ENCODE measurements around the gene CTRB1.
"Not testable (repeated sequence)": the region's sequence is repeated elsewhere in the genome, so short reads cannot be mapped to it uniquely, and the experiment has no call there.

CTRB1 gene

DNA sequence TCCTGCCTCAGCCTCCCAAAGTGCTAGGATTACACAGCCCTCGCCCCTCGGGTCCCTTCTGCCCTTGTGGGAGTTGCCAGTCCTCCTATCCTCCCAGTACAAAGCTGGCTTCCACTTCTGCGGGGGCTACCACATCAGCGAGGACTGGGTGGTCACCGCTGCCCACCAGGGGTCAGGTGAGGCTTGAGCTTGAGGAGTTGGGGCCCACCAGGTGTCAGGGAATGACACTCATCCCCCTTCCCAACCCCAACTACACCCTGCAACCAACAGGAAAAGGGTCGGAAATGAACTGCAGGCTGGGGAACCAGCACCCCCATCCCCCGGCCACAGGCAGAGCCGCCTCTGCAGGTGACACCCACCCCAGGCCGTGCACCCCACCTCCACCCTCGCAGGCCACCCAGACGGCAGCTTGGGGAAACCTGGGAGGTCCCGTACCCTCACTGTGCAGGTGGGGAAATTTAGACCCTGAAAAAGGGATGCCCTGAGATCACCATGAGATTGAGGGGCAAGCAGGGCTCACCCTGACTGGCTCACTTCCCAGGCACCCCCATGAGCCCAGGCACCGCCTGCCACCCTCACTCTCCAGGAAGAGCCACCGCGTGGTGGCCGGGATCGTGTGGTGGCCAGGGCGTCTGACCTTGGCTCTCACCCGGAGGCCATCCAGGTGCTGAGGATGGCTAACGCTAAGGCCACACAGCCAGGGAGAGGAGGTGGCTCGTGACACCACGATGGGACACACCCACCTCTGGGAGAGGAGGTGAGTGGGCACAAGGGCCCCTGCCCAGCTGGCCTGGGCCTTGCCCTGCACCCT, 8.0 kb downstream of the CTRB1 start:
- no peak for DNase-seq (ENCODE audit: low spot score)

GRCh38 chr16:75227361-75228142, 8.8 kb downstream of the CTRB1 start:
- no peak for DNase-seq (ENCODE audit: low spot score)

DNA sequence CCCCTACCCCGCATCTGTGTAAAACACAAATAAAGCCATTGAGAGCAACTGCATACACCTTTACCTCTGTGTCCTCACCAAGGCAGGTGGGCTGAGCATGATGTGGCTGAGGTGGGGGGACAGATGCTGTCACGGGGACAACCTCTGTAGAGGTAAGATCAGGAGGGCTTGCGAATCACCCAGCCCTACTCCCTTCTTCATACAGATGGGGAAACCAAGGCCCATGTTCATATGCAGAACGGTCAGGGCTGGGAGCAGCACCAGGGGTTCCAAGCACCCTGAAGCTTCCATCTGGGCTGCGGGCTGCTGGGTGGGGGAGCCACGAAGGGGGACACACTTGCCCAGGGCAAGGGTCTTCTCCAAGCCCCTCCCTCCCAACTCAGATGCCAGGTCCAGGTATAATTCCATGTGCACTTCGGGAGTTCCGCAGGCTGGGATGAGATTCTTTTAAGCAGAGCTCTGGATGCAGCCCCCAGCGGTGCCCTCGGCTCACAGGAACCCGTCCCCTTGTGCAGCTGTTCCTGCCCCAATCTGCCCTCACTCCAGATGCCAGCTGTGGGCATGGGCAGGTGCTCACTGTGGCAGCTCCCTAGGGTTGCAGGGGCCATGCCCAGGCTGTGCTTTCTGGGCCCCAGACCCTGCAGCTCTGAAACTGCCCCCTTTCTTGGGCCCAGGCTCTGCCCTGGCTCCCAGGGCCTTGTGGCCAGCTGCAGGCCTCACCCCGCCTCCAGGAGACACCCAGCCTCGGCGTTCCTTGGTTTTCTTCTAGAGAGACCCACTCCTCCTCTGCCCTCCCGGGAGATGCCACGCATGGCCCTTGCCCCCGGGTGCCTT, 9.6 kb downstream of the CTRB1 start:
- DNase-seq (ENCODE audit: low spot score), result no peak

- no peak for DNase-seq (ENCODE audit: low spot score)
These were observed 10.6 kb downstream of the CTRB1 start for GRCh38 chr16:75229172-75230031.

DNA sequence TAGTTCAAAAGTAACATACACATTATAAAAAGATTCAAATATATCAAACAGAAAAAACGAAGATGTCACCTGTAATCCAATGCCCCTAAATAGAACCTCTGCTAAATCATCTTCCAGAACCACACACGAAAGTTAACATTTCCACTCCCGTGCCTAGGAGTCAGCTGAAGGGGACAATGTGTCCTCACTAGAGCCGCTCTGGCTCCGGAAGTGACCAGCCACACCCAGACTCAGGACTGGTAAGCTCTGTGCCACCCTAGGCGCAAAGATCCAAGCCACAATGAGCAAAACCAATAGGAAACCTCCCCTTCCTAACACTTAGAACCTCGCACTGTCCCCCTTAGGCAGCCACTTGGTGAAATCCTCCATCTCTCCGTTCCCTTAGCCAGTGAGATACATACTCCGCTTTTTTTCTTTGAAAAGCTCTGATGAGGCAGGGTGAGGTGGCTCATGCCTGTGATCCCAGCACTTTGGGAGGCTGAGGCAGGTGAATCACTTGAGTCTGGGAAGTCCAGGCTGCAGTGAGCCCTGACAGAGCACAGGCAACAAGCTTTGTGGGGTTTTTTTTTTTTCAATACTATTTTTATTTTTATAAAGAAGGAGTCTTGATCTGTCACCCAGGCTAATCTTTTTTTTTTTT, 11.8 kb downstream of the CTRB1 start:
- DNase-seq (ENCODE audit: low spot score), result no peak

DNA sequence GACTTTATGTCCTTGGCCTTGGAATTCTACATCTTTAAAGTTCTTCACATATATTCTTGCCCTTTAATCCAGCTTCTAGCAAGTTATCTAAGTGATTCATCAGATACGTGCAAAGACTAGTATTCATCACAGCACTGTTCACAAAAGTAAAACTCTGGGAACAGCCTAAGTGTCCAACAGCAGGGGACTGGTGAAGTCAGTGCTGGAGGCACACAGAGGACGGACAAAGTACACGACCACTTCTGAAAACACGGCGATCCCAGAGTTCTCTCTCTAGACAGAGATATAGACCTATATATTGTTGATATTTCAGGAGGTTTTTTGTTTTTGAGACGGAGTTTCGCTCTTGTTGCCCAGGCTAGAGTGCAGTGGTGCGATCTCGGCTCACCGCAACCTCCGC, 12.8 kb downstream of the CTRB1 start:
- DNase-seq (ENCODE audit: low spot score), result no peak

DNA sequence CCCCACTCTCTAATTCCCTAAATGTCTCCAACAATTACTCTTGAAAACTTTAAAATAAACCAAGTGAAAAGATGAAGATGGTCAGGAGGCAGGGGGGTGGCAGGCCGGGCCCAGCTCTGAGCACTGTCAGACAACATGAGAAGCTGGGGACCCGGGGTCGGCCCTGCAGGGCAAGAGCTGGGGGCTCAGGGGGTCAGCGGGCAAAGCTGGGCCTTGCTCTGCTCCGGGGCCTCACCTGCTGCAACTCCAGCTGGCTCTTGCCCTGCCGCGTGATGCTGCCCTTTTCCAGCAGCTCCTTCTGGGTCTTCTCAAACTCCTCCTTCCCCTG, 14.8 kb downstream of the CTRB1 start:
- no peak for DNase-seq (ENCODE audit: low spot score)

DNA sequence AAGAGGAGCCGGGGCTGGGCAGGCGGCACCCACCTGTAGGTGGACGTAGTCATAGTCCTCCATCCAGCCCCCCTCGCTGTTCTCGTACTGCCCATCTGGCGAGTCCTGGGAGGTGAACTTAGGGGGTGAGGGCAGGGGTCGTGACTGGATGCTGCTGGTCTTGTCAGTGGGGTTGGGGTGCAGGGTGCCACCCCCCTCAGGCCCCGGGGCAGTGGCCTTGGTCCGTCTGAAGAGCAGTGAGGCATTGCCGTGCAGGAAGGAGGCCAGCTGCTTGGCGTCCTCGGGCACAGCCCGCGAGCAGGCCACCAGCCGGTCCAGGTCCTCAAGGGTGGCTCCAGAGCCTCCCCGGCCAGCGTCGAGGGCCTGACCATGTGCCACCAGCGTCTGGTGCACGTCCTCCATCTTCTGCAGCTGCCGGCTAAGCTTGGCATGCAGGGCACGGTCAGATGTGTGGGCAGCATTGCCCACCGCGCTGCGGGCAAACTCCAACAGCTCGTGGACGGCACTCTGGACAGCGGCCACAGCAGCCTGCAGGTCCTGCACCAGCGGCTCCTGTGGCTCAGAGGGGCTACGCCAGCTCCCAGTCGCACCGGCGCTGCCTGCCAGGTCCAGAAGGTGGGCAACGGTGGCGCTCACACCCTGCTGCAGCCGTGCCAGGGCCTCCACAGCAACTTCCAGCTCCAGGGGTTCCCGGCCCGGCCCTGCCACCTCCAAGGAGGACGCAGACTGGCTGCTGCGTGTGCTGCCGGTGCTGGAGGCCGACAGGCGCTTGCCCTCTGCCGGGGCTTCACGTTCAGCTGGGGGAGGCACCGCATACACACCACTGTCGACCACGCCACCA, 16.3 kb downstream of the CTRB1 start:
- DNase-seq (ENCODE audit: low spot score), result no peak

GRCh38 chr16:75235721-75236193, 17.0 kb downstream of the CTRB1 start:
- no peak for DNase-seq (ENCODE audit: low spot score)

- DNase-seq (ENCODE audit: low spot score), result no peak
These were observed 17.4 kb downstream of the CTRB1 start for GRCh38 chr16:75236232-75236631.

DNA sequence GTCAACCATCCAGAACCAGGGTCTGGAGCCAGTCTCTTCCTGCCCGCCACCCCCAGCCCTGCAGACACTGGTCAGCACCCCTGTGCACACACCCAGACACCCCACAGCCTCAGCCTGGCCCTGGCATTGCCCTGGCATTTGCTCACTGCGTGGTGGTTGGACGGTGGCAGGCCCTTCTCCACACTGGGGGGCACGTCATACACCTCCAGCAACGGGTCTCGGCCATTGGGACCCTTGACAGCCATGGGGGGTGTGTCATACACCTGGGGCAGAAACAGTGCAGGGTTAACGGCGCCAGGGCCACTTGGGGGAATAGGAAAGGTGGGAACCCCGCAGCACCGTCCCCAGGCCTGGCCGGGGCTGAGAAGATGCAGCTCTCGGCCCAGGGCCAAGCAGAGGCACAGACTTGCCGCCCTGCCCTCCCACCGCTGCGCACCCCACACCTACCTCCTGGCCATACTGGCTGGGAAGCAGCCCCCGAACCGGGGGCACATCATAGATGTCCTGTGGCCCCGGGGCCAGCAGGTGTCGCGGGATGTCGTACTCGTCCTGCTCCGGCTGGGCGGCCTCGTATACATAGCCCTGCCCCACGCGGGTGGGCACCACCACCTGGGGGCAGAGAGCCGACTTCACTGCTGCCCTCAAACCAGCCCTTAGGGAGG, 18.1 kb downstream of the CTRB1 start:
- no peak for DNase-seq (ENCODE audit: low spot score)

- no peak for DNase-seq (ENCODE audit: low spot score)
These were observed 18.8 kb downstream of the CTRB1 start for GRCh38 chr16:75237398-75238131.

DNA sequence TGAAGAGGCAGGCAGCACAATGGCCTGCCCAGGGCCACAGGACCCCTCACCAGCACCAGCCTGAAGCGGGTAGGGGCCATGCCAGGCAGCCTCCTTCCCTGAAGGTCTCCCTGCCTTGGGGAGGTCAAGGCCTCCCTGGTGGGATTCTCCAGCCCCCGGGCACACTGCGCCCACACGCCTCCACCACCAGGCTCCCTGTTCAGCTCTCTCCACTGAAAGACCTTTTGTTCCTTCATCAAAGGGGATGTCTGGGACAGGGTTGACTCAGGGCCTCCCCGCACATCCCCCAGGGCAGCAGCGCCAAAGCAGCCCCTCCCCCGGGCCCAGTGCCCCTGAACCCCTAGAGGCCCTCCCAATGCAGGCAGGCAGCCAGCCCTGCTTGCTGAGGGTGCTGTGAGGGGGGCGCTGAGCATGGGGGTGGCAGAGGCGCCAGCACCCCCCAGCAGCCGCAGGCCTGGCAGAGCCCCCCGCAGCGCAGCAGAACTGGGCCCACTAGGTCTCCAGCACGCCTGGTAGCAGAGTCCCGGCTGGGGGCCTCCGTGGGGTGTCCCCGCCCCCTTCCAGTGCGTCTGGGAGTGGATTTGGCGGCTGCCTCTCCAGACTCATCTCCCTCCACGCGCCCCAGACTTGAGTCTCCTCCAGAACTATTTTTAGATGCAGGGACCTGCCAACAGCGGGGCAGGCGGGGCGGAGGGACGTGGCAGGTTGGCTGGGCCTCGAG, 19.5 kb downstream of the CTRB1 start:
- DNase-seq (ENCODE audit: low spot score), result no peak

GRCh38 chr16:75238853-75239541, 20.2 kb downstream of the CTRB1 start:
- no peak for DNase-seq (ENCODE audit: low spot score)

DNA sequence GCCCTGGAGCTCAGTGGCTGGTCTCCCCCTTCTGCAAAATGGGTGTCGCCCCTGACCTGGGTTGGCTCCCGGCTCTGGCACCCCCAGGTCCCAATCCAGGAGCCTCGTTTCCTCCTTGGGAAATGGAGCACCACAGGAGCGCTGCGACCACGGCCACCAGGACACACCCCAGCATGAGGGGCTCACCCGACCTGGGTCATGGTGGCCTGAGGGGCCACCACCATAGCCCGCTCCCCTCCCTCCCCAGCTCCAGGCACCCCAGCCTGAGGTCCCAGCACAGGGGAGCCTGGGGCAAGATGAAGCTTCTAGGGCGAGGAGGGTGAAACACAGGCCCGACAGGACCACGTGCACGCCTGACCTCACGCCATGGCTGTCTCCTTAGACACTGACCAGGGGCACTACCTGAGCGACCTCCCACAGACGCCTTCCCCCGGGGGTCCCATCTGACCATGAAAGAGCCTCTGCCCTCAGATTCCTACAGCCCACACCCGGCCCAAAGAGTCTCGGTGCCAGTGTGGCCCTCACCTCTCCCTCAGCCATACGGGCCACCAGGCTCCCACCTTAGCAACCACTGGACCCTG, 20.8 kb downstream of the CTRB1 start:
- DNase-seq (ENCODE audit: low spot score), result no peak

- not testable (repeated sequence) for DNase-seq (ENCODE audit: low spot score)
These were observed 21.8 kb downstream of the CTRB1 start for GRCh38 chr16:75240633-75241032.

- DNase-seq (ENCODE audit: low spot score), result no peak
These were observed 22.6 kb downstream of the CTRB1 start for GRCh38 chr16:75241412-75241811.

All from ecto neural progenitor cell (in vitro differentiated cells).